ENCODE measurements around the gene CABLES1. TPM values are rescaled to one million over a fixed set of nuclear protein-coding genes. Genes with fewer than 3 reads are reported as not detected.

The CABLES1 gene
- total and polyA plus RNA-seq, 2 of the 4 experiments (the other 2 are of a cell fraction) = 4.7 to 5.7 TPM

DNA sequence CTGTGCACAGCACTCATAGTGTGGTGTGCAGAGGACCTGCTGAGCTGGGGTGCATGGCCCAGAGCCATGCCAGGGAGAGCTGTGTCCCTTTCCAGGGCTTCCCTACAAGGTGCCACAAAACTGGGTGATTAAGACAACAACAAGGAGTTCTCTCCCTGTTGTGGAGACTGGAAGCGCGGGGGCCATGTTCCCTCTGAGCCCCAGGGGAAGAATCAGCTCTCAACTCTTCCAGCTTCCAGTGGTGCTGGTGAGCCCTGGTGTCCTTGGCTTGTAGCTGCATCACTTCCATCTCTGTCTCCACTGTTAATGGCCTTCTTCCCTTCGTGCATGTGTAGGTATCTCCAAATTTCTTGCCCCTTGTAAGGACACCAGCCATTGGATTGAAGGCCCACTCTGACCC is 73.3 kb downstream of the CABLES1 start:
- peaks cover 37% of the 10 kb centered on the region for H3K36me3 ChIP-seq (ENCODE audit: control insufficient read depth, insufficient read depth, low read length)
- no peak overlapping the region for H4K5ac ChIP-seq (ENCODE audit: low read depth, low read length)
- no peak overlapping the region for H2BK5ac ChIP-seq (ENCODE audit: low read depth, low read length, poor library complexity, severe bottlenecking)
- peaks cover 6% of the 10 kb centered on the region for H4K20me1 ChIP-seq (ENCODE audit: insufficient read depth, low read length)
- no peak overlapping the region for H3K14ac ChIP-seq (replicated peaks; ENCODE audit: low read depth, low read length)
- H3K4me2 ChIP-seq (ENCODE audit: low read depth, low read length) = no peak overlapping the region
- no peak overlapping the region for H2BK20ac ChIP-seq (ENCODE audit: low read depth, low read length)
- H4K8ac ChIP-seq (ENCODE audit: low read depth in 2 of 2, low read length in 2 of 2) = no peak overlapping the region
- in situ Hi-C loops (cut with MboI; ENCODE audit: low sequenced_read_pairs) = no loop called here
- H2AFZ ChIP-seq (replicated peaks; ENCODE audit: low read length, poor library complexity) = no peak overlapping the region
- H3K56ac ChIP-seq (ENCODE audit: extremely low read depth, insufficient read depth, low read length) = no peak overlapping the region
- BruUV-seq (replicated peaks) = no TSS peak
- no peak overlapping the region for H4K91ac ChIP-seq (ENCODE audit: insufficient read depth, low read depth, low read length)
- no peak for DNase-seq
- intact Hi-C loops (cut with micrococcal nuclease) = loop anchor here (5.0 kb wide), 3 partner anchors 71 to 176 kb away; partner anchors contain the start of gene CABLES1
- H3K9me3 ChIP-seq (ENCODE audit: control insufficient read depth, insufficient read depth, low read length) = peaks cover 7% of the 10 kb centered on the region
- ChIA-PET POLR2A (ENCODE audit: unreplicated experiment) (no interaction called here), CTCF (interaction anchor here (1.3 kb wide), 1 partner anchor 18 kb away, joined by 3 read pairs; no protein-coding TSS in a partner anchor)
- H3K23ac ChIP-seq (ENCODE audit: low read depth, low read length) = no peak overlapping the region
- dilution Hi-C loops (cut with HindIII; ENCODE audit: low sequenced_read_pairs, unreplicated experiment) = no loop called here
- no peak overlapping the region for H2BK120ac ChIP-seq (ENCODE audit: low read depth, low read length)
- WGBS, 2 experiments (ENCODE audit: extremely low coverage in 2 of 2, insufficient read length in 1 of 2) = 100% methylated on average over 1 of the region's 3 CpGs; no CpG with 5 or more reads in 1 of the 2 experiments
- no peak for ATAC-seq (ENCODE audit: low read depth)
- H3K18ac ChIP-seq (ENCODE audit: low read depth, low read length) = no peak overlapping the region
- no peak overlapping the region for H3K4me3 ChIP-seq (ENCODE audit: insufficient read depth, low read depth, low read length)
- H3K4me1 ChIP-seq (ENCODE audit: control insufficient read depth, insufficient read depth, low read length) = peaks cover 26% of the 10 kb centered on the region
- no peak overlapping the region for H2BK15ac ChIP-seq (ENCODE audit: low read depth, low read length)
- no peak overlapping the region for H2AK9ac ChIP-seq (replicated peaks; ENCODE audit: low read depth, low read length, poor library complexity)
- no peak overlapping the region for H3K9ac ChIP-seq (ENCODE audit: low read depth, low read length)
- H3K27me3 ChIP-seq (ENCODE audit: control insufficient read depth, insufficient read depth, low read length) = no peaks in the 10 kb centered on the region
- no peak overlapping the region for H2AK5ac ChIP-seq (ENCODE audit: low read depth, low read length)
- H3K4ac ChIP-seq (ENCODE audit: low read depth, low read length) = 0 out of 2 replicates have a peak overlapping the region, but pooled peaks have one; percentile 4
- H3K79me1 ChIP-seq (ENCODE audit: low read depth in 1 of 2, low read length in 2 of 2) = peaks cover 12 to 60% of the 10 kb centered on the region in 2 experiments; a peak in 3 of 4 replicates
- H3K27ac ChIP-seq (ENCODE audit: insufficient read depth, low read length) = no peak overlapping the region
- peaks cover 42% of the 10 kb centered on the region for H3K9me1 ChIP-seq (ENCODE audit: insufficient read depth, low read length)
- TF ChIP-seq RAD21 (IDR thresholded peaks at IDR 0.05; ENCODE audit: low read length) = no peak
- TF ChIP-seq, protein P1, sequence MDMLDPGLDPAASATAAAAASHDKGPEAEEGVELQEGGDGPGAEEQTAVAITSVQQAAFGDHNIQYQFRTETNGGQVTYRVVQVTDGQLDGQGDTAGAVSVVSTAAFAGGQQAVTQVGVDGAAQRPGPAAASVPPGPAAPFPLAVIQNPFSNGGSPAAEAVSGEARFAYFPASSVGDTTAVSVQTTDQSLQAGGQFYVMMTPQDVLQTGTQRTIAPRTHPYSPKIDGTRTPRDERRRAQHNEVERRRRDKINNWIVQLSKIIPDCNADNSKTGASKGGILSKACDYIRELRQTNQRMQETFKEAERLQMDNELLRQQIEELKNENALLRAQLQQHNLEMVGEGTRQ (IDR thresholded peaks at IDR 0.05; ENCODE audit: low read depth, low read length) = no peak
- TF ChIP-seq CEBPB (IDR thresholded peaks at IDR 0.05; ENCODE audit: low read depth, low read length) = no peak
- TF ChIP-seq, protein P2, sequence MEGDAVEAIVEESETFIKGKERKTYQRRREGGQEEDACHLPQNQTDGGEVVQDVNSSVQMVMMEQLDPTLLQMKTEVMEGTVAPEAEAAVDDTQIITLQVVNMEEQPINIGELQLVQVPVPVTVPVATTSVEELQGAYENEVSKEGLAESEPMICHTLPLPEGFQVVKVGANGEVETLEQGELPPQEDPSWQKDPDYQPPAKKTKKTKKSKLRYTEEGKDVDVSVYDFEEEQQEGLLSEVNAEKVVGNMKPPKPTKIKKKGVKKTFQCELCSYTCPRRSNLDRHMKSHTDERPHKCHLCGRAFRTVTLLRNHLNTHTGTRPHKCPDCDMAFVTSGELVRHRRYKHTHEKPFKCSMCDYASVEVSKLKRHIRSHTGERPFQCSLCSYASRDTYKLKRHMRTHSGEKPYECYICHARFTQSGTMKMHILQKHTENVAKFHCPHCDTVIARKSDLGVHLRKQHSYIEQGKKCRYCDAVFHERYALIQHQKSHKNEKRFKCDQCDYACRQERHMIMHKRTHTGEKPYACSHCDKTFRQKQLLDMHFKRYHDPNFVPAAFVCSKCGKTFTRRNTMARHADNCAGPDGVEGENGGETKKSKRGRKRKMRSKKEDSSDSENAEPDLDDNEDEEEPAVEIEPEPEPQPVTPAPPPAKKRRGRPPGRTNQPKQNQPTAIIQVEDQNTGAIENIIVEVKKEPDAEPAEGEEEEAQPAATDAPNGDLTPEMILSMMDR (conservative IDR thresholded peaks at IDR 0.05; ENCODE audit: low read depth, low read length) = no peak
- no peak for TF ChIP-seq RFX5 (IDR thresholded peaks at IDR 0.05; ENCODE audit: low read depth, low read length)
- TF ChIP-seq BHLHE40 (IDR thresholded peaks at IDR 0.05; ENCODE audit: low read depth, low read length) = no peak
- TF ChIP-seq FOS (IDR thresholded peaks at IDR 0.05; ENCODE audit: low read depth, low read length) = no peak
- no peak for TF ChIP-seq MAZ (IDR thresholded peaks at IDR 0.05; ENCODE audit: borderline replicate concordance, low read depth, low read length)
- no peak for TF ChIP-seq MXI1 (IDR thresholded peaks at IDR 0.05; ENCODE audit: borderline replicate concordance, low read depth, low read length)
- no peak for TF ChIP-seq MAFK (IDR thresholded peaks at IDR 0.05; ENCODE audit: low read depth, low read length)
- TF ChIP-seq RCOR1 (IDR thresholded peaks at IDR 0.05; ENCODE audit: insufficient replicate concordance, low read length) = no peak
